Ramos (cell line): ENCODE data around the gene DGLUCY.
"Not testable (repeated sequence)": the region's sequence is repeated elsewhere in the genome, so short reads cannot be mapped to it uniquely, and the experiment has no call there.

Experiments
- in situ Hi-C: fragments of 300-500 bp; cut with MboI; formaldehyde crosslinking; loops from one replicate; pipeline ENCODE4 v1.14.3; 2022; ENCODE audit warnings: low sequenced_read_pairs; ENCODE audit not compliant: unreplicated experiment

DGLUCY gene

DNA sequence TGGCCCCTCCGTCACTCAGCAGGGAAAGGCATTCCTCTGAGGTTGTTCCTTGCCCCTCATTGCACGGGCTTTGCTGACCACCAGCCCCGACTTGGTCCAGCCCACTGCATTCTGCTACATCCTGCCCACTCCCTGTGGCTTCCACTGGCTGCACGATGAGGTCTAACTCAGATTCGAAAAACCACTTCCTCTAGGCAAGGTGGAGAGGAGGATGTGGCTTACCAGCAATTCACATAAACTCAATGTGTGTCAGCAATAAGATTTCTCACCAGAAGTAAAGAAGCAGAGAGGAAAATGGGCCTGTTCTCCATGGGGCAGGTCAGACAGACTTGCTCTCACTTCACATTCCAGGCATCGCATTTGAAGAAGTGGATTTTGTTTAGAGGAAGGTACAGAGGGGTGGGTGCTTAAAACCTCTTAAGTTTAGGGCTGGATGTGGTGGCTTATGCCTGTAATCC is 115.9 kb downstream of the DGLUCY start:
- in situ Hi-C loops, result no loop called here

GRCh38 chr14:91230397-91231035 is 116.6 kb downstream of the DGLUCY start:
- in situ Hi-C loops, result no loop called here

DNA sequence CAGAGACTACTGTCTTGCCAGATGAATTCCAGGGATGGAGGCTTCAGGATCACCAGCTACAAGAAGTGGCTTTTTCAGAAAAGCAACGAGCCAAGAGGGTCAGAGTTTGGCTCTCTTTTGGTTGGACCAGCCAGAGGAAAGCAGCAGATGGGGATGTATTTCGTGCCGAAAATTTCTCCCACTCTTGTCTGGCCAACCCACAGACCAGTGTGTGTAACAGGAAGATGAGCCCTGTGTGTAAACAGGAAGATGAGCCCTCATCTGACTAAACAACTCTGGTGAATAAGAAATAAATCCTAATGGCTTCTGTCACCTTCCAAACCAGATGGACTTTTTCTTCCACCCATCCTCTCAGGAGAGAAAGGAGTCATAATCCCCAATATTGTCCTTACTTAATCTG is 117.6 kb downstream of the DGLUCY start:
- in situ Hi-C loops, result no loop called here

GRCh38 chr14:91232052-91232451 is 118.2 kb downstream of the DGLUCY start:
- in situ Hi-C loops, result no loop called here

GRCh38 chr14:91232603-91233002 is 118.7 kb downstream of the DGLUCY start:
- in situ Hi-C loops, result no loop called here

GRCh38 chr14:91233936-91234790 is 120.3 kb downstream of the DGLUCY start:
- in situ Hi-C loops, result no loop called here

GRCh38 chr14:91234791-91235114 is 120.9 kb downstream of the DGLUCY start:
- in situ Hi-C loops, result no loop called here

DNA sequence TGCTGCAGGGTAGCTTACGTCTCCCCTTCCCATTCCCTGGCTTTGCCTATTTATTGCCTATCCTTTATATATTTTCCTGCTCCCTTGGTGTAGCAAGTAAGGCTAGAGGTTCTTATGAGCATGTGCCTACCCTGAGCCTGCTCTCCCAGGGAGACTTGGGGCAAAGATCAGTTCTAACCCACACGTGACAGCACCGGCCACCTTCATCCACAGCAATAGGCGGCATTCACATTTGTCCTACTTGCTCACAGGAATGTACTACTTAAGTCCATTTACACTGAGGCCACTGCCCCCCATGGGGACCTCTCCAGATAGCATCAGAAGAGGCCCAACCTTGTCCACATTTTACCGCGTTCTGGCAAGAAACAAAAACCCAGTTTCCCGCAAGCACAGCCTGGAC is 122.0 kb downstream of the DGLUCY start:
- in situ Hi-C loops, result no loop called here

DNA sequence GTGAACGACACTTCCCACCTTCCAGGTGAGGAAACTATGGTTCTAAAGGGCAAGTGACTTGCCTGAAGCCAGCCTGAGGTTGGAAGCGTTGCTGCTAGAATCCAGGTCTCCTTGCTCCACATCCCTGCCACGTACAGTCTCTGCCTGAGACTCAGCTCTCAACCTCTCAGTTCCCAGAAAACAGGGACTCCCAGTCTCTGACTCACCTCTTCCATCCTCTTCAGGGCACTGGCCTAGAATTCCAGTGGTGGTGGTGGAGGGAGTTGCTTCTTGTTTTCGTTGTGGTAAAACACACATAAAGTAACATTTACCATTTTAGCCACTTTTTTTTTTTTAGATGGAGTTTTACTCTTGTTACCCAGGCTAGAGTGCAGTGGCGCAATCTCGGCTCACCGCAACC is 123.3 kb downstream of the DGLUCY start:
- in situ Hi-C loops, result no loop called here

- in situ Hi-C loops, result no loop called here
Observed at GRCh38 chr14:91238085-91238484, 124.2 kb downstream of the DGLUCY start.

- in situ Hi-C loops, result no loop called here
Observed at GRCh38 chr14:91238661-91239060, 124.8 kb downstream of the DGLUCY start.

DNA sequence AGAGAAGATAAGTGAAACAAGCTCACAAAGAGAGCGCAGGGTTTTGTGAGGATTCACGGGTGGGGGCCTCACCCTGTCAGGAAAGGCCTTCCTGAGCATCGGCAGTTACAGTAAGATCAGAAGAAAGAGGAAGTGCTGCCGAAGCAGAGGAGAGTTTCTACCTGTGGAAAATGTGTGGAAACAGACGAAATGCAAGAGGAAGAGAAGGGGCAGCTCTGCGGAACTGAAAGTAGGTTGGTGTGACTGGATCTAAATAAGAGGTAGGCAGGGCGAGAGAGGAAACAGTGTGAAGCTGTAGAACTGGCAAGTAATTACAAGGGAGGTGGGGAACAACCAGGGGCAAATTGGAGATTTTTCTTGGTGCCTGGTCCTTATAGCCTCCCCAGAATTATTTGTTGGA is 128.0 kb downstream of the DGLUCY start:
- in situ Hi-C loops, result no loop called here

GRCh38 chr14:91242635-91243034 is 128.8 kb downstream of the DGLUCY start:
- in situ Hi-C loops, result no loop called here

GRCh38 chr14:91243074-91243471 is 129.2 kb downstream of the DGLUCY start:
- in situ Hi-C loops, result no loop called here

DNA sequence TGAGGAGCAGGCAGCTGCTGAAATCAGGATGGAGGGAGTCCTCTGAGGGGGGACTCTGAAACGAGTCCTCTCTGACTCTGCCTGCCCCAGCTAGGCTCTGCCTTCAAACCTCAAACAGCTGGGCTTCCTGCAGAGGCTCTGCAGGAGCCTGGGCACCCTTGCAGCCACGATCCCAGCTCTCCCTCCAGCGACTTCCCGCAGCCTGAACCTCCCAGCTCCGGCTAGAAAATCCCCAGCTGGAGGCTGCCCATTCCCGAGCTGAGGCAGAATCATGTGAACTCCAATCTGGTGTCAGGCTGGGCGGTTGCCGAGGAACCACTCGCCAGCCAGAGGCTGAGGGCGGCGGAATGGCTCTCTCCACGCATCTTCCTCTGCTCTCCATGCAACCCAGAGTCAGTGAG is 130.6 kb downstream of the DGLUCY start, which contains the start of gene GPR68:
TSS of gene GPR68 (minus strand) at position 204 of the 401 bp plus-strand sequence. CDS start 9,654 bp downstream, outside the sequence.
- in situ Hi-C loops, result no loop called here

- in situ Hi-C loops, result no loop called here
Observed at GRCh38 chr14:91245029-91245428, 131.2 kb downstream of the DGLUCY start.

DNA sequence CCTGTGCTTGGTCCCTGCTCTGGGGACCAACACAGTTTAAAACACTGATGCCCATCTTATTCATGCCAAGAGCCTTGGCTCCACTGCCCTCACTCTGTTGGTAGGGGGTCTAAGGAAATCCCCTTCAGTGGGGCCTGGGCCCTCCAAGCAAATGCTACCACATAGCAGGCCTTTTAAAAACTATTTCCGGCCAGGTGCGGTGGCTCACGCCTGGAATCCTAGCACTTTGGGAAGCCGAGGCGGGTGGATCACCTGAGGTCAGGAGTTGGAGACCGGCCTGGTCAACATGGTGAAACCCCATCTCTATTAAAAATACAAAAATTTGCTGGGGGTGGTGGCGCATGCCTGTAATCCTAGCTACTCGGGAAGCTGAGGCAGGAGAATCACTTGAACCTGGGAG is 131.7 kb downstream of the DGLUCY start:
- in situ Hi-C loops, result not testable (repeated sequence)

GRCh38 chr14:91246051-91246852 is 132.4 kb downstream of the DGLUCY start:
- in situ Hi-C loops, result no loop called here

GRCh38 chr14:91249841-91250616 is 136.2 kb downstream of the DGLUCY start:
- in situ Hi-C loops, result no loop called here

DNA sequence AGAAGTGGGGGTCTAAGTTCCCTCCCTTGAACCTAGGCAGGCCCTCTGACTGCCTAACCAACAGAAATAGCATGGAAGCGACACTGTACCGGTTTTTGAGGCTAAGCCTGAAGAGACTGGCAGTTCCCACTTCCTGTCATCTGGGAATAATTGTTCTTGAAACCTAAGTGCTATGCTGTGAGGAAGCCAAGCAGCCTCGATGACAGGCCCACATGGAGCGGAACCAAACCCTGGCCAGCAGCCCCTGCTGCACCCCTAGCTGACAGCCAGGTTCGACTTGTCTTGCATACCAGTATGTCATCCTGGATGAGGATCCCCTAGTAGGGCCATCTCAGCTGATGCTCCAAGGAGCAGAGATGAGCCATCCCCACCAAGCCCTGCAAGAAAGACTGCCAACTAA is 137.0 kb downstream of the DGLUCY start:
- in situ Hi-C loops, result no loop called here
